Thoracic aorta endothelial cell (primary cell): ENCODE results near the gene CPHXL2. TPM values are rescaled to one million over a fixed set of nuclear protein-coding genes. Genes with fewer than 3 reads are reported as not detected.

Experiments
- small RNA-seq: library from RNA; depleted of rRNA; stranded (forward); fragments of <200 nt; gene quantifications from one replicate; pipeline ENCODE3, GENCODE V24; 2012
- total RNA-seq: library from RNA; depleted of rRNA; stranded (reverse); fragments of >200 nt; gene quantifications from 2 replicates; pipeline ENCODE4 v1.2.3, GENCODE V29; 2012

CPHXL2 gene
- total RNA-seq: not detected in 2 replicates

DNA sequence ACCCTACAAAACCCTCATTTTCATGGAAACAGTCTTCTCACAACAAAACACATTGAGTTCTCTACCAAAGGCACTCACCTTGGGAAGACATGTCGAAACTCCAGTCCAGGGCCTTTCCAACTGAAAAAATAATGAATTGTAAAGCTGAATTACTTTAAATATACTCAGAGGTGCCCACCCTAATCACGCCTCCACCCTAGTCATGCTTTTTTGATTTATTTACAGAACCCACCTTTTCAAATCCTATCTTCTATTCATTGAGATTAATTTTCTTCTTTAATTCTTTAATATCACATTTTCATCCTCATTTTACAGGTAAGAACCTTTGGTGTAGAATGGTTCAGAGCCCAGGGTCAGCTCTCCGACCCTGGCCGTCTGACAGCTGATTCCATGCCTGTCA lies at the start of gene CPHXL2:
CPHXL2 (minus strand) TSS at position 101 of the 400 bp plus-strand sequence; CDS start at position 91, 10 bp downstream.

GRCh38 chr16:75726390-75726789 lies 49.6 kb upstream of the CPHXL2 start, which contains the start of gene CPHXL:
CPHXL (minus strand) TSS chr16:75726490; CDS start chr16:75726442, 48 bp downstream.

GRCh38 chr16:75701361-75701760 lies 24.6 kb upstream of the CPHXL2 start, which contains the start of gene DUXB:
DUXB (minus strand) TSS chr16:75701461; CDS start chr16:75701418, 43 bp downstream.

DNA sequence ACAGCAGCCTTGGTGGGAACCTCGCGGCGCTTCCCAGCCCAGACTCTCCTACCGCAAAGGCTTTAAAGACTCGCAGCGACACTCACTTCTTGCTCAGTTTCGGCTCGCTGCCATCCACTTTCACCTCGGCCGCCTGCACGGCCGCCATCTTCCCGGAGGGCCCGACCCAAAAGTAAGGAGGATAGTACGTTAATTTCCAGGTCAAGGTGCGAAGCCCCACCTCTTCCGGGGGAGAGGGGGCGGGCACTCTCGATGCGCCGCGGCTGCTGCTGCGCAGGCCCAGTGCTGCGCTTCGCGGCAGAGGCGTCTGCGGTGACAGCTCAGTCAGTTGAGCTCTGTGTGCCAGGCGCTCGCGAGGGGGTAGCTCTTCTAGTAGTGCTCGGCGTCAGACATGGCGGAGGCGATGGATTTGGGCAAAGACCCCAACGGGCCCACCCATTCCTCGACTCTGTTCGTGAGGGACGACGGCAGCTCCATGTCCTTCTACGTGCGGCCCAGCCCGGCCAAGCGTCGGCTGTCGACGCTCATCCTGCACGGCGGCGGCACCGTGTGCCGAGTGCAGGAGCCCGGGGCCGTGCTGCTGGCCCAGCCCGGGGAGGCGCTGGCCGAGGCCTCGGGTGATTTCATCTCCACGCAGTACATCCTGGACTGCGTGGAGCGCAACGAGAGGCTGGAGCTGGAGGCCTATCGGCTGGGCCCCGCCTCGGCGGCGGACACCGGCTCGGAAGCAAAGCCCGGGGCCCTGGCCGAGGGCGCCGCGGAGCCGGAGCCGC lies 29.1 kb downstream of the CPHXL2 start, which contains the start of the genes KARS1 and TERF2IP:
KARS1 (minus strand) TSS at position 174 of the 773 bp plus-strand sequence; CDS start at position 148, 26 bp downstream.
TERF2IP (plus strand) TSS at position 282 of the 773 bp plus-strand sequence; CDS start at position 392, 110 bp downstream.

GRCh38 chr16:75622761-75623605 lies 53.8 kb downstream of the CPHXL2 start, which contains the start of gene ADAT1:
ADAT1 (minus strand) TSS chr16:75623281; CDS start chr16:75620799, 2,482 bp downstream.

Small RNA genes within 50 kb of the gene (small RNA-seq; reads per million reads assigned to genes)
- not detected for gene RN7SL520P

Other genes with a start within 250 kb of the CPHXL2 start
- gene CFDP1, start 243.5 kb downstream of the CPHXL2 start, total RNA-seq: 76.3 and 91.3 TPM in 2 replicates
- 32.4 and 44.2 TPM in 2 replicates for gene TMEM170A, start 212.3 kb downstream of the CPHXL2 start, total RNA-seq
- 0.40 and 1.3 TPM in 2 replicates for gene CHST6, start 181.6 kb downstream of the CPHXL2 start, total RNA-seq
- not detected in 2 replicates for gene CHST5, start 140.9 kb downstream of the CPHXL2 start, total RNA-seq
- 11.3 and 11.7 TPM in 2 replicates for gene TMEM231, start 120.8 kb downstream of the CPHXL2 start, total RNA-seq
- gene GABARAPL2, start 110.6 kb downstream of the CPHXL2 start, total RNA-seq: 49.7 and 50.1 TPM in 2 replicates
- 74.5 and 82.1 TPM in 2 replicates for gene ADAT1, start 53.7 kb downstream of the CPHXL2 start, total RNA-seq
- gene KARS1, start 29.3 kb downstream of the CPHXL2 start, total RNA-seq: 220 and 225 TPM in 2 replicates
- 34.5 and 42.3 TPM in 2 replicates for gene TERF2IP, start 29.2 kb downstream of the CPHXL2 start, total RNA-seq
- gene DUXB, start 24.5 kb upstream of the CPHXL2 start, total RNA-seq: not detected in 2 replicates
- gene CPHXL, start 49.5 kb upstream of the CPHXL2 start, total RNA-seq: not detected in 2 replicates